ENCODE data around the gene PCIF1.

PCIF1 gene

GRCh38 chr20:45934046-45934585 lies 367 bp upstream of the PCIF1 start:
- Histone ChIP-seq H3K9me3 (ENCODE audit: severe bottlenecking) (no peaks in the 10 kb centered on the region), H3K27me3 (ENCODE audit: insufficient read depth, poor library complexity, severe bottlenecking) (no peaks in the 10 kb centered on the region), H3K27ac (ENCODE audit: poor library complexity, severe bottlenecking) (peak overlapping the region; percentile 83), H3K4me1 (ENCODE audit: insufficient read depth, poor library complexity, severe bottlenecking) (peaks cover 8% of the 10 kb centered on the region), H3K4me3 (ENCODE audit: severe bottlenecking) (peak overlapping the region; percentile 85), H3K36me3 (ENCODE audit: low read depth) (peaks cover 23% of the 10 kb centered on the region)
- DNase-seq (ENCODE audit: low spot score) (peak; percentile 87), ATAC-seq (ENCODE audit: low read depth) (peak; percentile 23)
- TF ChIP-seq CTCF (IDR thresholded peaks at IDR 0.05; ENCODE audit: poor library complexity, severe bottlenecking): no peak

- Histone ChIP-seq H3K27me3 (ENCODE audit: insufficient read depth, poor library complexity, severe bottlenecking) (no peaks in the 10 kb centered on the region), H3K4me3 (ENCODE audit: severe bottlenecking) (peak overlapping the region; percentile 85), H3K9me3 (ENCODE audit: severe bottlenecking) (no peaks in the 10 kb centered on the region), H3K4me1 (ENCODE audit: insufficient read depth, poor library complexity, severe bottlenecking) (peaks cover 8% of the 10 kb centered on the region), H3K36me3 (ENCODE audit: low read depth) (peaks cover 37% of the 10 kb centered on the region), H3K27ac (ENCODE audit: poor library complexity, severe bottlenecking) (peak overlapping the region; percentile 83)
- no peak for TF ChIP-seq CTCF (IDR thresholded peaks at IDR 0.05; ENCODE audit: poor library complexity, severe bottlenecking)
- ATAC-seq (ENCODE audit: low read depth): peak; percentile 5
- no peak for DNase-seq (ENCODE audit: low spot score)
These were observed 1.0 kb downstream of the PCIF1 start for GRCh38 chr20:45935416-45936046.

- Histone ChIP-seq H3K27me3 (ENCODE audit: insufficient read depth, poor library complexity, severe bottlenecking) (no peaks in the 10 kb centered on the region), H3K9me3 (ENCODE audit: severe bottlenecking) (no peaks in the 10 kb centered on the region), H3K4me3 (ENCODE audit: severe bottlenecking) (no peak overlapping the region), H3K36me3 (ENCODE audit: low read depth) (peaks cover 58% of the 10 kb centered on the region), H3K27ac (ENCODE audit: poor library complexity, severe bottlenecking) (no peak overlapping the region), H3K4me1 (ENCODE audit: insufficient read depth, poor library complexity, severe bottlenecking) (peaks cover 8% of the 10 kb centered on the region)
- ATAC-seq (ENCODE audit: low read depth): no peak
- no peak for TF ChIP-seq CTCF (IDR thresholded peaks at IDR 0.05; ENCODE audit: poor library complexity, severe bottlenecking)
- no peak for DNase-seq (ENCODE audit: low spot score)
These were observed 3.3 kb downstream of the PCIF1 start for GRCh38 chr20:45937765-45938164.

DNA sequence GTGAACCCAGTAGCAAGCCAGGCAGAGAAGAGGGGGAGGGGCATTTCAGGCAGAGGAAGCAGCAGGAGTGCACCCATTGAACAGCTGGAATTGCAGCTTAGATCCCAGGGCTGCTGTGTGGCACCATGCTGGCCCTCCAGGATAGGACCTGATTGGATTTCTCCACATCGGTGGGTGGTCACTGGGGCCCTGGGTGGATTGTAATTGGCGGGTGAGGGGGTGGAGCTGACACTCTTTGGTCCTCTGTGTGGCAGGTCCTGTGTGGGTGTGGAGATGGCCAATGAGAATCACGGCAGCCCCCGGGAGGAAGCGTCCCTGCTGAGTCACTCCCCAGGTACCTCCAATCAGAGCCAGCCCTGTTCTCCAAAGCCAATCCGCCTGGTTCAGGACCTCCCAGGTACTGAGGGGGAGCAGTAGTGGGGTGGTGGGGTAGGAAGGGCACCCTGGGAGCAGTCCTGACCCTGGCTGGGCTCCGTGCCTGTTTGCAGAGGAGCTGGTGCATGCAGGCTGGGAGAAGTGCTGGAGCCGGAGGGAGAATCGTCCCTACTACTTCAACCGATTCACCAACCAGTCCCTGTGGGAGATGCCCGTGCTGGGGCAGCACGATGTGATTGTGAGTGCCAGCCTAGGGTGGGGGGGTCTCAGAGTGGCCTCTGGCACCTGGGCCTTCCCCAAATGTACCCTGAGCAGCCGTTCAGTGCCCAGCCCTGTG lies 4.4 kb downstream of the PCIF1 start:
- Histone ChIP-seq H3K4me3 (ENCODE audit: severe bottlenecking) (no peak overlapping the region), H3K9me3 (ENCODE audit: severe bottlenecking) (no peaks in the 10 kb centered on the region), H3K27ac (ENCODE audit: poor library complexity, severe bottlenecking) (no peak overlapping the region), H3K36me3 (ENCODE audit: low read depth) (peaks cover 69% of the 10 kb centered on the region), H3K27me3 (ENCODE audit: insufficient read depth, poor library complexity, severe bottlenecking) (no peaks in the 10 kb centered on the region), H3K4me1 (ENCODE audit: insufficient read depth, poor library complexity, severe bottlenecking) (peaks cover 4% of the 10 kb centered on the region)
- no peak for TF ChIP-seq CTCF (IDR thresholded peaks at IDR 0.05; ENCODE audit: poor library complexity, severe bottlenecking)
- DNase-seq (ENCODE audit: low spot score): no peak
- no peak for ATAC-seq (ENCODE audit: low read depth)

DNA sequence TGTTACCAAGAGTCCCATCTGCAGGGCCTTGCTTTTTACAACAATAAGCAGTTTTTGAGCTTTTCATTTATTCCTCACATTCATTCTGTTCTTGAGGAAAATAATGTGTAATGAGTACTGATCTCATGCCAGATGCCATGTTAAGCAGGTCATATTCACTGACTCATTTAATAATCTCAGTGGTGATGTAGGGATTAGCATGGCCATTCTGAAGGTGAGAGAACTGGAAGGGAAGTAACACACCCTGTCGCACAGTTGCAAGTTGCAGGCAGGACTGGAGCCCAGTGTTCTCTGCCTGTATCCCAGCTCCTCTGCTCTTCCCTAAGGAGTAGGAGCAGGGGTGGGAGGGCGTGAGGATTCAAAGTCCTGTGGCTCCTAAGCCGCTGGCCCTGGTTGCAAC lies 5.6 kb downstream of the PCIF1 start:
- Histone ChIP-seq H3K36me3 (ENCODE audit: low read depth) (peaks cover 80% of the 10 kb centered on the region), H3K27ac (ENCODE audit: poor library complexity, severe bottlenecking) (no peak overlapping the region), H3K9me3 (ENCODE audit: severe bottlenecking) (no peaks in the 10 kb centered on the region), H3K4me3 (ENCODE audit: severe bottlenecking) (no peak overlapping the region), H3K4me1 (ENCODE audit: insufficient read depth, poor library complexity, severe bottlenecking) (peaks cover 6% of the 10 kb centered on the region), H3K27me3 (ENCODE audit: insufficient read depth, poor library complexity, severe bottlenecking) (no peaks in the 10 kb centered on the region)
- TF ChIP-seq CTCF (IDR thresholded peaks at IDR 0.05; ENCODE audit: poor library complexity, severe bottlenecking): no peak
- DNase-seq (ENCODE audit: low spot score) (no peak), ATAC-seq (ENCODE audit: low read depth) (no peak)
